ENCODE results near the gene PLCH1. TPM values are rescaled to one million over a fixed set of nuclear protein-coding genes. Genes with fewer than 3 reads are reported as not detected.
A peak's percentile ranks its signal among the peaks of the same experiment; 100 is the strongest.

The PLCH1 gene
- total RNA-seq, 1 donor from 2014 or later = 32.0 TPM

DNA sequence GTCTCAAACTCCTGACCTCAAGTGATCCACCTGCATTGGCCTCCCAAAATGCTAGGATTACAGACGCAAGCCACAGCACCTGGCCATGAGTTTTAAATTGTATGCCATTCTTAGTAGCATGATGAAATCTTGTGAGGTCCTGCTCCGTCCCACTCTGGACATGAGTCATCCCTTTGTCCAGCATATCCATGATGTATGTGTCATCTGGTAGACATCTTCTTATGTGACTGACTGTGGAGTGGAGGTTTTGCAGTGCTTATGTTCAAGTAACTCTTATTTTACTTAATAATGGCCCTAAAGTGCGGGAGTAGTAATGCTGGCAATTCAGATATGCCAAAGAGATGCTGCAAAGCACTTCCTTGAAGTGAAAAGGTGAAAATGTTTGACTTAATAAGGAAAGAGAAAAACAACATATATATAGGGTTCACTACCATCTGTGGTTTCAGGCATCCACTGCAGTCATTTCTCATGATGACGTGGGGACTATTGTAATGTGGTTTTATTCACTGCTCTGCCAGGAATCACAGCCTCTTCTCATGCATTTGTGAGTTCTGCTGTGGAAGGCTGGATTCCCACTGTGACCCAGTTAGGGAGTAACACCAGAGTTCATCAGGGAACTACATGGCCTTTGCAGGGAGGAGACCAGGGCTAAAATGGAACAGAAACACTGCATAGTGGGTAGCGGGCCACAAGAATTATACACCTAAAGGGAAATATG, 246.8 kb downstream of the PLCH1 start:
- Histone ChIP-seq H3K9me3 (ENCODE audit: low read depth) (no peaks in the 10 kb centered on the region), H3K27me3 (no peaks in the 10 kb centered on the region), H3K4me1 (peaks cover 7% of the 10 kb centered on the region), H4K20me1 (ENCODE audit: low read depth) (no peaks in the 10 kb centered on the region), H3K36me3 (no peaks in the 10 kb centered on the region), H3K79me2 (ENCODE audit: low read depth) (no peaks in the 10 kb centered on the region), H2AFZ (replicated peaks) (no peak overlapping the region), H3K9ac (no peak overlapping the region), H3K27ac (no peak overlapping the region), H3K4me2 (no peak overlapping the region), H3F3A (ENCODE audit: low read depth) (no peaks in the 10 kb centered on the region), H3K4me3 (no peak overlapping the region)
- no peak for DNase-seq (ENCODE audit: low spot score)
- Mint-ChIP-seq H3K9me3 (no peaks in the 10 kb centered on the region), H3K4me1 (no peaks in the 10 kb centered on the region), H3K27ac (peak overlapping the region; percentile 7), H3K4me3 (no peak overlapping the region), H3K36me3 (peaks cover 43% of the 10 kb centered on the region), H3K27me3 (ENCODE audit: insufficient read depth, low read depth) (no peaks in the 10 kb centered on the region)
- TF ChIP-seq, protein P1, sequence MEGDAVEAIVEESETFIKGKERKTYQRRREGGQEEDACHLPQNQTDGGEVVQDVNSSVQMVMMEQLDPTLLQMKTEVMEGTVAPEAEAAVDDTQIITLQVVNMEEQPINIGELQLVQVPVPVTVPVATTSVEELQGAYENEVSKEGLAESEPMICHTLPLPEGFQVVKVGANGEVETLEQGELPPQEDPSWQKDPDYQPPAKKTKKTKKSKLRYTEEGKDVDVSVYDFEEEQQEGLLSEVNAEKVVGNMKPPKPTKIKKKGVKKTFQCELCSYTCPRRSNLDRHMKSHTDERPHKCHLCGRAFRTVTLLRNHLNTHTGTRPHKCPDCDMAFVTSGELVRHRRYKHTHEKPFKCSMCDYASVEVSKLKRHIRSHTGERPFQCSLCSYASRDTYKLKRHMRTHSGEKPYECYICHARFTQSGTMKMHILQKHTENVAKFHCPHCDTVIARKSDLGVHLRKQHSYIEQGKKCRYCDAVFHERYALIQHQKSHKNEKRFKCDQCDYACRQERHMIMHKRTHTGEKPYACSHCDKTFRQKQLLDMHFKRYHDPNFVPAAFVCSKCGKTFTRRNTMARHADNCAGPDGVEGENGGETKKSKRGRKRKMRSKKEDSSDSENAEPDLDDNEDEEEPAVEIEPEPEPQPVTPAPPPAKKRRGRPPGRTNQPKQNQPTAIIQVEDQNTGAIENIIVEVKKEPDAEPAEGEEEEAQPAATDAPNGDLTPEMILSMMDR (IDR thresholded peaks at IDR 0.05) = no peak
- TF ChIP-seq EZH2 (IDR thresholded peaks at IDR 0.05) (no peak), EZH2phosphoT487 (IDR thresholded peaks at IDR 0.05) (no peak)

DNA sequence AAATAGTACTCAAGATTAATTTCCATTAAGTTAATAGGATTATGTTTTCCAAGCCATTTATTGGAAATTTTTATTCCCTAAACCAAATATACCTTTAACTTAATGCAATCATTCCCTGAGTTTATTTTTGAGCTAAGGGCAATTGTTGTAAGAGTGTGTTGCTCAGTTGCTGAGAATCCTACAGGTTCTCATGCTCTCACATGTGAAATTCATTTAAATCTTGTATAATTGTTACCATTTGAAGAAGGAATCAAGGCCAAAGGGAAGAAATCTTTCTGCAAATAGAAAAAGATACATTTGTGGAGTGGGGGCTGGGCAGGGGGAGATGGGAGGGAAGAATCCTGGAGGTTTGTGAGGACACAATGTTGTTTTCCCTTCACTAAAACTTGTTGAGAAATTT, 248.7 kb downstream of the PLCH1 start:
- peaks cover 7% of the 10 kb centered on the region for H3K4me1 ChIP-seq
- no peaks in the 10 kb centered on the region for H3K9me3 ChIP-seq (ENCODE audit: low read depth)
- Mint-ChIP-seq H3K27me3 (ENCODE audit: insufficient read depth, low read depth) (no peaks in the 10 kb centered on the region), H3K36me3 (peaks cover 51% of the 10 kb centered on the region), H3K4me3 (no peak overlapping the region), H3K4me1 (no peaks in the 10 kb centered on the region), H3K9me3 (no peaks in the 10 kb centered on the region), H3K27ac (no peak overlapping the region)
- no peak overlapping the region for H2AFZ ChIP-seq (replicated peaks)
- H3K4me2 ChIP-seq = no peak overlapping the region
- TF ChIP-seq, protein P1 (IDR thresholded peaks at IDR 0.05) = no peak
- TF ChIP-seq EZH2phosphoT487 (IDR thresholded peaks at IDR 0.05) (no peak), EZH2 (IDR thresholded peaks at IDR 0.05) (no peak)
- no peaks in the 10 kb centered on the region for H4K20me1 ChIP-seq (ENCODE audit: low read depth)
- H3K79me2 ChIP-seq (ENCODE audit: low read depth) = no peaks in the 10 kb centered on the region
- H3F3A ChIP-seq (ENCODE audit: low read depth) = no peaks in the 10 kb centered on the region
- no peak overlapping the region for H3K27ac ChIP-seq
- DNase-seq (ENCODE audit: low spot score) = no peak
- no peaks in the 10 kb centered on the region for H3K27me3 ChIP-seq
- H3K9ac ChIP-seq = no peak overlapping the region
- H3K36me3 ChIP-seq = no peaks in the 10 kb centered on the region
- no peak overlapping the region for H3K4me3 ChIP-seq

DNA sequence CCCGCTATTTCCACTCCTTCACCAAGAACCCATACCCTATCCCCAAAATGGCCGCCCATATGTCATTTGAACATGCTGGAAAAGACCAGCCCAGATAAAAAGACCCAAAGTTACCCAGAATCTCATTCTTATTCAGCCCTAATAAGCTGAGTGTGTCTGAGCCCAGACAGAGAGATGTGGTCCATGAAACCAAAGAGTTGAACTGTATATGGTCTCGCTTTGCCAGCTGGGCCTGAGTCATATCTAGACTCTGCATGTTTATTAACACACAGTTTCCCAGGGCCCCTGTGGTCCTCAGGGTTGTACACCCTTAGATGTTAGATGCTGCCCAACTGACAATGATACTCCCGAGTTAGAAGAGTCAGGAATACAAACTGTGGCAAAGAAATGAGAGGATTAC, 249.5 kb downstream of the PLCH1 start:
- peaks cover 3% of the 10 kb centered on the region for H3K4me1 ChIP-seq
- no peaks in the 10 kb centered on the region for H3F3A ChIP-seq (ENCODE audit: low read depth)
- no peaks in the 10 kb centered on the region for H3K27me3 Mint-ChIP-seq (ENCODE audit: insufficient read depth, low read depth)
- H3K79me2 ChIP-seq (ENCODE audit: low read depth) = no peaks in the 10 kb centered on the region
- no peak overlapping the region for H3K4me3 ChIP-seq
- no peak overlapping the region for H2AFZ ChIP-seq (replicated peaks)
- DNase-seq (ENCODE audit: low spot score) = no peak
- no peaks in the 10 kb centered on the region for H3K9me3 Mint-ChIP-seq
- H3K4me2 ChIP-seq = no peak overlapping the region
- H3K9ac ChIP-seq = no peak overlapping the region
- no peaks in the 10 kb centered on the region for H3K9me3 ChIP-seq (ENCODE audit: low read depth)
- no peaks in the 10 kb centered on the region for H3K36me3 ChIP-seq
- no peaks in the 10 kb centered on the region for H3K4me1 Mint-ChIP-seq
- peaks cover 54% of the 10 kb centered on the region for H3K36me3 Mint-ChIP-seq
- no peaks in the 10 kb centered on the region for H4K20me1 ChIP-seq (ENCODE audit: low read depth)
- H3K4me3 Mint-ChIP-seq = no peak overlapping the region
- no peak overlapping the region for H3K27ac Mint-ChIP-seq
- no peak for TF ChIP-seq EZH2phosphoT487 (IDR thresholded peaks at IDR 0.05)
- TF ChIP-seq, protein P1 (IDR thresholded peaks at IDR 0.05) = no peak
- no peak for TF ChIP-seq EZH2 (IDR thresholded peaks at IDR 0.05)
- no peaks in the 10 kb centered on the region for H3K27me3 ChIP-seq
- H3K27ac ChIP-seq = no peak overlapping the region

All from neural progenitor cell (in vitro differentiated cells).